ENCODE results near the gene NUP210L. TPM values are rescaled to one million over a fixed set of nuclear protein-coding genes. Genes with fewer than 3 reads are reported as not detected.
"Not testable (repeated sequence)": the region's sequence is repeated elsewhere in the genome, so short reads cannot be mapped to it uniquely, and the experiment has no call there.

NUP210L gene
- total RNA-seq, 1 donor from 2014 or later: not detected

DNA sequence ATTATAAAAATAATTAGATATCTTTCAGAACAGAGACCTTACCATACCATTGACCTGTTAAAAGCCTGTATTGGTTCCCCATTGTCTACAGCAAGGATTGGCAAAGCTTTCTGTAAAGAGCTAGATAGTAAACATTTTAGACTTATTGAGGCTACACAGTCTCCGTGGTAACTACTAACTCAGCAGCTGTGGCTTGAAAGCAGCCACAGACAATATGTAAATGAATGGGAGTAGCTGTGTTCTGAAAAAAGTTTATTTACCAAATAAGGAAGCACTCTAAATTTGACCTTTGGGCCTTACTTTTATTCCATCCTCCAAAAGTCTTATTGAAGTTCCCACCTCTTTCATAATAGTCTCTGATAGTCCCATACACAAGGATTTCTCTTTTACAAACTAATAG lies 39.7 kb downstream of the NUP210L start:
- Histone ChIP-seq H3K36me3 (ENCODE audit: control insufficient read depth, insufficient read depth, low read length) (no peaks in the 10 kb centered on the region), H3K27me3 (ENCODE audit: control insufficient read depth, insufficient read depth, low read length) (no peaks in the 10 kb centered on the region), H3K4me3 (ENCODE audit: low read depth, low read length) (no peak overlapping the region)
- TF ChIP-seq, protein P1, sequence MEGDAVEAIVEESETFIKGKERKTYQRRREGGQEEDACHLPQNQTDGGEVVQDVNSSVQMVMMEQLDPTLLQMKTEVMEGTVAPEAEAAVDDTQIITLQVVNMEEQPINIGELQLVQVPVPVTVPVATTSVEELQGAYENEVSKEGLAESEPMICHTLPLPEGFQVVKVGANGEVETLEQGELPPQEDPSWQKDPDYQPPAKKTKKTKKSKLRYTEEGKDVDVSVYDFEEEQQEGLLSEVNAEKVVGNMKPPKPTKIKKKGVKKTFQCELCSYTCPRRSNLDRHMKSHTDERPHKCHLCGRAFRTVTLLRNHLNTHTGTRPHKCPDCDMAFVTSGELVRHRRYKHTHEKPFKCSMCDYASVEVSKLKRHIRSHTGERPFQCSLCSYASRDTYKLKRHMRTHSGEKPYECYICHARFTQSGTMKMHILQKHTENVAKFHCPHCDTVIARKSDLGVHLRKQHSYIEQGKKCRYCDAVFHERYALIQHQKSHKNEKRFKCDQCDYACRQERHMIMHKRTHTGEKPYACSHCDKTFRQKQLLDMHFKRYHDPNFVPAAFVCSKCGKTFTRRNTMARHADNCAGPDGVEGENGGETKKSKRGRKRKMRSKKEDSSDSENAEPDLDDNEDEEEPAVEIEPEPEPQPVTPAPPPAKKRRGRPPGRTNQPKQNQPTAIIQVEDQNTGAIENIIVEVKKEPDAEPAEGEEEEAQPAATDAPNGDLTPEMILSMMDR (IDR thresholded peaks at IDR 0.05; ENCODE audit: insufficient read depth, low read length, poor library complexity, severe bottlenecking): no peak
- DNase-seq (ENCODE audit: low read depth): no peak

DNA sequence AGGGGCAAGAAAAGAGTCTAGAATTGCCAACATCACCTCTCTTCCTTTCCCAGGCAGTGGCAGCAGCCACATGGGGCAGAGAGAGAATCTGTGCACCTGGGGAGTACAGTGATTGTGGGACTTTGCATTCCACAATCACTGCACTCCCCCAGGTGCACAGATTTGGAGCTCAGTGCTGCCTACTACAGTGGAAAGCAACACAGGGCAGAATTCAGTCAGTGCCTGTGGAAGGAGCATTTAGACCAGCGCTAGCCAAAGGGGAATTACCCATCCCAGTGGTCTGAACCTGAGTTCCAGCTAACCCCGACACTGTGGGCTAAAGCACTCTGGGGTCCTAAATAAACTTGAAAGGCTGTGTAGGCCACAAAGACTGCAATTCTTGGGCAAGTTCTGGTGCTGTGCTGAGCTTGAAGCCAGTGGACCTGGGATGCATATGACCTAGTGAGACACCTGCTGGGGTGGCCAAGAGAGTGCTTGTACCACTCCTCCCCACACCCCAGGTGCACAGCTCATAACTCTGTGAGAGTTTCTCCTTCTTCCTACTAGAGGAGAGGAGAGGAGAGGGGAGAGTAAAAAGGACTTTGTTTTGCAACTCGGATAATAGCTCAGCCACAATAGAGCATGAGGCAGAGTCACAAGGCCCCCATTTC lies 50.3 kb downstream of the NUP210L start:
- TF ChIP-seq, protein P1 (IDR thresholded peaks at IDR 0.05; ENCODE audit: insufficient read depth, low read length, poor library complexity, severe bottlenecking): no peak
- no peak overlapping the region for H3K4me3 ChIP-seq (ENCODE audit: low read depth, low read length)
- H3K36me3 ChIP-seq (ENCODE audit: control insufficient read depth, insufficient read depth, low read length): no peaks in the 10 kb centered on the region
- no peak for DNase-seq (ENCODE audit: low read depth)
- no peaks in the 10 kb centered on the region for H3K27me3 ChIP-seq (ENCODE audit: control insufficient read depth, insufficient read depth, low read length)

DNA sequence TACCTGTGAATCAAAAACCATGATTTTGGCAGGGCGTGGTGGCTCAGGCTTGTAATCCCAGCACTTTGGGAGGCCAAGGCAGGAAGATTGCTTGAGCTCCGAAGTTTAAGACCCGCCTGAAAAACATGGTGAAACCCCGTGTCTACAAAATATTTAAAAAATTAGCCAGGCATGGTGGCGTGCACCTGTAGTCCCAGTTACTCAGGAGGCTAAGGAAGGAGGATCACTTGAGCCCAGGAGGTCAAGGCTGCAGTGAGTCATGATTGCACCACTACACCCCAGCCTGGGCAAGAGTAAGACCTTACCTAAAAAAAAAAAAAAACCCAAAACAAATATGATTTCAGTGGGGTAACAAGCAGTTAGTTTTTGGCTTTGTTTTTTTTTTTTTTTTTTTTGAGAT lies 54.7 kb downstream of the NUP210L start:
- DNase-seq (ENCODE audit: low read depth); H3K4me3 ChIP-seq (ENCODE audit: low read depth, low read length); H3K27me3 ChIP-seq (ENCODE audit: control insufficient read depth, insufficient read depth, low read length); H3K36me3 ChIP-seq (ENCODE audit: control insufficient read depth, insufficient read depth, low read length): not testable (repeated sequence)

DNA sequence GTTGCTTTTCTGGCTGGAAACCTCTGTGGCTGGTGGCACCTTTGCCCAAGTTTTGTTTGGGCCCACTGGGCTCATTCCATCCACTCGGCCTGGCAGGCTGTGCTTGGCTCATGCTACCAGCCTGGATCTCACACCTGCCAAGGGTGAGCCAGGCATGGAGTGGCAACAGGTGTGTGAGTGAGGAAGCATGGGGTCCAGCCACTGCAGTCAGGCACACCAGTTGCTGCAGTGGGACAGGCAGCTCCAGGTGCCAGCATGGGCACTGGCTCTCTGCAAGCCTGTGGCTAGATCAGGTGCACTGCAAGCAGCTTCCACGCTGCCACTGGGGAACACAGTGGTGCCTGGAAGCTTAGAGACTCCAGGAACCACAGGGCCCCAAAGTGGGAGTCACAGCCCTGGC lies 57.0 kb downstream of the NUP210L start:
- no peaks in the 10 kb centered on the region for H3K27me3 ChIP-seq (ENCODE audit: control insufficient read depth, insufficient read depth, low read length)
- H3K36me3 ChIP-seq (ENCODE audit: control insufficient read depth, insufficient read depth, low read length): no peaks in the 10 kb centered on the region
- H3K4me3 ChIP-seq (ENCODE audit: low read depth, low read length): no peak overlapping the region
- TF ChIP-seq, protein P1 (IDR thresholded peaks at IDR 0.05; ENCODE audit: insufficient read depth, low read length, poor library complexity, severe bottlenecking): no peak
- no peak for DNase-seq (ENCODE audit: low read depth)

DNA sequence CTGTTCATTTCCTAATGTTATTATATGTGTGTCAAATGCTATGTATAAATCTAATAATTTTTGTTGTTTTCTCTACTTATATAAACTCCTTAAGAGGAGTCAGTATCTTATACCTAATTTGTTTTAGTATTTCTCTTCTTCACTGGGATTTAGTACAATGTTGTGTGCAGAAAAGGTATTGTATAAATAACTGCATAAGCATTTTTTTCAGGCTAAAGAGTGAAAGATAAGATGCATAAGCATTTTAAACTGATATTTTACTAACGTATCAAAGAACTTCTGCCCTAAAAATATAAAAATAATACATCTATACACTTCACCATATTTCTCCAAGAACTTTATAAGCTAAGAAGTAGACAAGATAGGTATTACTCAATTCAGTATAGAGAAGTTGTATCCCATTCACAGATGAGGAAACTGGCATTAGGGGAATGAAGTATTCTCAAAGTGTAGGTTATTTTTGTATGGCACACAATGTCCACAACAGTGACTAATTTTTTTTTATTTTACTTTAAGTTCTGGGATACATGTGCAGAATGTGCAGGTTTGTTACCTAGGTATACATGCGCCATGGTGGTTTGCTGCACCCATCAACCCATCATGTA lies 59.3 kb downstream of the NUP210L start:
- Histone ChIP-seq H3K27me3 (ENCODE audit: control insufficient read depth, insufficient read depth, low read length) (no peaks in the 10 kb centered on the region), H3K36me3 (ENCODE audit: control insufficient read depth, insufficient read depth, low read length) (no peaks in the 10 kb centered on the region), H3K4me3 (ENCODE audit: low read depth, low read length) (no peak overlapping the region)
- no peak for DNase-seq (ENCODE audit: low read depth)
- TF ChIP-seq, protein P1 (IDR thresholded peaks at IDR 0.05; ENCODE audit: insufficient read depth, low read length, poor library complexity, severe bottlenecking): no peak

DNA sequence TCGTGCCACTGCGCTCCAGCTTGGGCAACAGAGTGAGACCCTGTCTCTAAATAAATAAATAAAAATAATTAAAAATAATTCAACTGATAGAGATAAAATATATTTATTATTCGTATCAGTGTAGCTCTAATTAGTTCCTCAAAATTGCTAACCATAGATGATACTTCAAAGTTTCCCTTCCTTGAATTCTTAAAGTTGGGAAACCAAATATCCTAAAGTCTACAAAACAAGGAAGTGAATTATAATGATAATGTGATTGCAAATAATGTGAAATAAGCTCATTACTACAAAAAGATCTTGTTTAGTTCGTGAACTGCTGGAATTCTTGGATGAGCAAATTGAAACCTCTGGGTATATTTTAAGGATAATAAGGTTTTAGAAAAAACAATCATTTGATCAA lies 60.5 kb downstream of the NUP210L start:
- DNase-seq (ENCODE audit: low read depth): no peak
- no peak overlapping the region for H3K4me3 ChIP-seq (ENCODE audit: low read depth, low read length)
- H3K27me3 ChIP-seq (ENCODE audit: control insufficient read depth, insufficient read depth, low read length): no peaks in the 10 kb centered on the region
- TF ChIP-seq, protein P1 (IDR thresholded peaks at IDR 0.05; ENCODE audit: insufficient read depth, low read length, poor library complexity, severe bottlenecking): no peak
- H3K36me3 ChIP-seq (ENCODE audit: control insufficient read depth, insufficient read depth, low read length): no peaks in the 10 kb centered on the region

Measured in kidney epithelial cell (primary cell).